Prostate gland (tissue), 2 donors: ENCODE results near the gene TMEM120A.

ENCODE experiments used
- POLR2A ChIP-seq: fragments of 450-650 bp; IDR thresholded peaks from one replicate; pipeline ENCODE4 v1.6.1; 2016; ENCODE audit warnings: antibody characterized with exemption, mild to moderate bottlenecking
- TF ChIP-seq, protein P1 (sequence below), 4 experiments: fragments of 200-600 bp in 2 of 4; fragments of 450-650 bp in 2 of 4; sonication (generic) in 2 of 4; IDR thresholded peaks; 1 replicate in 3 of 4; 2 replicates in 1 of 4; pipeline ENCODE4 v1.5.1; 2016 to 2019; ENCODE audit warnings: antibody characterized with exemption in 4 of 4, mild to moderate bottlenecking in 2 of 4, moderate library complexity in 2 of 4

DNA sequence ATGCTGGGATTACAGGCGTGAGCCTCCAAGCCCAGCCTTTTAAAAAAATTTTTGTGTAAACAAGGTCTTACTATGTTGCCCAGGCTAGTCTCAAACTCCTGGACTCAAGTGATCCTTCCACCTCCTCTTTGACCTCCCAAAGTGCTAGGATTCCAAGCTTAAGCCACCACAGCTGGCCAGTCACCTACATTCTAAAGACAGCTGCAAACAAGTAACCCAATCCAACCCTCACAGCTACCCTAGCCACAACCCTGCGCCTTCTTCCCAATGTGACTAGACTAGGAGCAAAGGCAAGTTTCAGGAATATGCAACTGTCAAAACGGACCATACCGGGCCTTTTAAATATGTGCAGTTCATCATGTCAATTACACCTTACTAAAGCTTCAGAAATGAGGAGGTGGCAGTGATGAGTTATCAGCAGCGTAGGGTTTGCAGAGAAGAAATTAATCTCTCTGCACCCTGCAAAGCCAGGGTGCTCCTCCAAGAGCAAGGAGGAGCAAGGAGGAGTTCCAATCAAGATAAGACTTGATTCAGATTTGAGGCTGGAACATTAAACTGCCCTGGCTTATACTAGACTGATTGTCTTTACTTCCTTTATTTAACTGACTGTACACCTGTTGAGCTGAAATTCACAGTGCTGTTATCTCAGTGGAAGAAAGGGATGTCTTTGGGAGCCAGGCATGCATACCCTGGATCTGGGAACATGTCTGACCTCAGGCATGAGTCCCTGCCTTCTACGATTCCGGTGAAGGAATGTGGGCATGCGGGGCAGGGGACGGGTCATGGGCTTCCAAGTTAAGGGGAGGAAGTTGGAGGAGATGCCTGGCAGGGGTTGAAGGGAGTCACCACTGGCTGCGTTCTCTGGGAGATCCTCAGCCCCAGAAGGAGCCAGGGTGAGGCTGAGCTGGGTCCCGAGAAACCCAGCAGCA, 15.5 kb upstream of the TMEM120A start:
- TF ChIP-seq, protein P1, sequence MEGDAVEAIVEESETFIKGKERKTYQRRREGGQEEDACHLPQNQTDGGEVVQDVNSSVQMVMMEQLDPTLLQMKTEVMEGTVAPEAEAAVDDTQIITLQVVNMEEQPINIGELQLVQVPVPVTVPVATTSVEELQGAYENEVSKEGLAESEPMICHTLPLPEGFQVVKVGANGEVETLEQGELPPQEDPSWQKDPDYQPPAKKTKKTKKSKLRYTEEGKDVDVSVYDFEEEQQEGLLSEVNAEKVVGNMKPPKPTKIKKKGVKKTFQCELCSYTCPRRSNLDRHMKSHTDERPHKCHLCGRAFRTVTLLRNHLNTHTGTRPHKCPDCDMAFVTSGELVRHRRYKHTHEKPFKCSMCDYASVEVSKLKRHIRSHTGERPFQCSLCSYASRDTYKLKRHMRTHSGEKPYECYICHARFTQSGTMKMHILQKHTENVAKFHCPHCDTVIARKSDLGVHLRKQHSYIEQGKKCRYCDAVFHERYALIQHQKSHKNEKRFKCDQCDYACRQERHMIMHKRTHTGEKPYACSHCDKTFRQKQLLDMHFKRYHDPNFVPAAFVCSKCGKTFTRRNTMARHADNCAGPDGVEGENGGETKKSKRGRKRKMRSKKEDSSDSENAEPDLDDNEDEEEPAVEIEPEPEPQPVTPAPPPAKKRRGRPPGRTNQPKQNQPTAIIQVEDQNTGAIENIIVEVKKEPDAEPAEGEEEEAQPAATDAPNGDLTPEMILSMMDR (IDR thresholded peaks at IDR 0.05), result no peak
- no peak for TF ChIP-seq POLR2A
